Gastroesophageal sphincter (tissue), 4 donors: ENCODE measurements around the gene RAPSN. TPM values are rescaled to one million over a fixed set of nuclear protein-coding genes. Genes with fewer than 3 reads are reported as not detected.

Source experiments
- ATAC-seq: fragments of 150-250 bp; one replicate; pipeline ENCODE4 v1.9.1; 2016; ENCODE audit warnings: mild to moderate bottlenecking, moderate library complexity
- H3K27ac ChIP-seq, 4 donors: fragments of 200-600 bp; sonication (generic) in 3 of 4; 1 replicate in 3 of 4; 2 replicates in 1 of 4; pipeline ENCODE4 v1.5.1; 2016 to 2019
- H3K27me3 ChIP-seq: fragments of 200-600 bp; sonication (generic); one replicate; pipeline ENCODE4 v1.5.1; 2019
- H3K36me3 ChIP-seq, 2 donors: fragments of 200-600 bp; sonication (generic); one replicate each; pipeline ENCODE4 v1.5.1; 2019; ENCODE audit warnings: control low read depth in 1 of 2
- H3K4me1 ChIP-seq, 3 donors: fragments of 200-600 bp; sonication (generic); 1 replicate in 2 of 3; 2 replicates in 1 of 3; pipeline ENCODE4 v1.5.1; 2016 to 2019; ENCODE audit warnings: control low read depth in 2 of 3
- H3K4me3 ChIP-seq, 2 donors: fragments of 200-600 bp; sonication (generic); one replicate each; pipeline ENCODE4 v1.5.1; 2019; ENCODE audit warnings: mild to moderate bottlenecking in 1 of 2, moderate library complexity in 1 of 2
- H3K9me3 ChIP-seq, 3 donors: fragments of 200-600 bp; sonication (generic); one replicate each; pipeline ENCODE4 v1.5.1; 2017 to 2019; ENCODE audit warnings: control low read depth in 2 of 3
- CTCF ChIP-seq, 4 experiments: fragments of 200-600 bp in 2 of 4; fragments of 450-650 bp in 2 of 4; sonication (generic) in 1 of 4; IDR thresholded peaks; one replicate each; pipeline ENCODE4 v1.5.1; 2017 to 2019; ENCODE audit warnings: antibody characterized with exemption in 4 of 4, mild to moderate bottlenecking in 2 of 4, moderate library complexity in 2 of 4
- EP300 ChIP-seq: sonication (generic); formaldehyde crosslinking; IDR thresholded peaks from one replicate; pipeline ENCODE4 v1.6.1; 2017; ENCODE audit warnings: antibody characterized with exemption, mild to moderate bottlenecking
- POLR2A ChIP-seq, 2 donors: fragments of 450-650 bp; IDR thresholded peaks; one replicate each; pipeline ENCODE4 v1.6.1; 2017; ENCODE audit warnings: antibody characterized with exemption in 2 of 2, mild to moderate bottlenecking in 2 of 2, moderate library complexity in 1 of 2
- POLR2AphosphoS5 ChIP-seq: sonication (generic); formaldehyde crosslinking; IDR thresholded peaks from one replicate; pipeline ENCODE4 v1.6.1; 2017; ENCODE audit warnings: antibody characterized with exemption
- WGBS, 2 donors: methylation state at CpG; one replicate each; pipeline ENCODE4 v1.1.5; 2018; ENCODE audit warnings: low coverage in 1 of 2; 5-methylcytosine and 5-hydroxymethylcytosine counted together
- total RNA-seq, 4 donors: library from RNA; depleted of rRNA; stranded (reverse); fragments of >200 nt; gene quantifications; one replicate each; pipeline ENCODE4 v1.1.0, GENCODE V29; 2016

The RAPSN gene
- total RNA-seq, 4 donors from 2014 or later: 0.23 to 0.27 TPM; not detected in 2

- peaks cover 0 to 8% (median 0%) of the 10 kb centered on the region in 3 donors for H3K4me1 ChIP-seq
- ATAC-seq: no peak
- TF ChIP-seq CTCF (IDR thresholded peaks at IDR 0.05): no peak
- TF ChIP-seq POLR2AphosphoS5: no peak
- TF ChIP-seq POLR2A (IDR thresholded peaks at IDR 0.05): no peak
- TF ChIP-seq EP300: no peak
- WGBS, 2 donors: 83% methylated on average over 1 of the region's 8 CpGs; no CpG with 5 or more reads in 1 of the 2 donors
- no peak overlapping the region for H3K4me3 ChIP-seq
- no peak overlapping the region for H3K27ac ChIP-seq
- H3K36me3 ChIP-seq: no peaks in the 10 kb centered on the region
- H3K9me3 ChIP-seq: no peaks in the 10 kb centered on the region
- no peaks in the 10 kb centered on the region for H3K27me3 ChIP-seq
Observed at GRCh38 chr11:47442514-47442913, 6.4 kb downstream of the RAPSN start.

- Histone ChIP-seq H3K9me3 (no peaks in the 10 kb centered on the region), H3K4me1 (peaks cover 0 to 10% (median 0%) of the 10 kb centered on the region in 3 donors), H3K36me3 (no peaks in the 10 kb centered on the region), H3K27ac (no peak overlapping the region), H3K4me3 (no peak overlapping the region), H3K27me3 (no peaks in the 10 kb centered on the region)
- TF ChIP-seq CTCF (IDR thresholded peaks at IDR 0.05) (no peak), POLR2A (IDR thresholded peaks at IDR 0.05) (no peak), EP300 (no peak), POLR2AphosphoS5 (no peak)
- 100% methylated on average over 1 of the region's 12 CpGs; no CpG with 5 or more reads in 1 of the 2 donors for WGBS, 2 donors
- no peak for ATAC-seq
Observed at GRCh38 chr11:47441421-47441820, 7.5 kb downstream of the RAPSN start.

GRCh38 chr11:47440054-47440476 is 8.9 kb downstream of the RAPSN start:
- no peak for ATAC-seq
- WGBS, 2 donors: 100% methylated on average over 1 of the region's 2 CpGs; no CpG with 5 or more reads in 1 of the 2 donors
- Histone ChIP-seq H3K4me3 (no peak overlapping the region), H3K27me3 (no peaks in the 10 kb centered on the region), H3K4me1 (peaks cover 0 to 10% (median 0%) of the 10 kb centered on the region in 3 donors), H3K27ac (no peak overlapping the region), H3K36me3 (no peaks in the 10 kb centered on the region), H3K9me3 (no peaks in the 10 kb centered on the region)
- TF ChIP-seq EP300 (no peak), POLR2A (IDR thresholded peaks at IDR 0.05) (no peak), CTCF (IDR thresholded peaks at IDR 0.05) (no peak), POLR2AphosphoS5 (no peak)

GRCh38 chr11:47438721-47439120 is 10.2 kb downstream of the RAPSN start:
- H3K27ac ChIP-seq: no peak overlapping the region
- no peaks in the 10 kb centered on the region for H3K27me3 ChIP-seq
- no peaks in the 10 kb centered on the region for H3K36me3 ChIP-seq
- no peaks in the 10 kb centered on the region for H3K9me3 ChIP-seq
- H3K4me3 ChIP-seq: no peak overlapping the region
- 83% methylated on average over 7 of the region's 18 CpGs; no CpG with 5 or more reads in 1 of the 2 donors for WGBS, 2 donors
- no peak for ATAC-seq
- peaks cover 0 to 18% (median 0%) of the 10 kb centered on the region in 3 donors for H3K4me1 ChIP-seq
- TF ChIP-seq POLR2A (IDR thresholded peaks at IDR 0.05): no peak
- TF ChIP-seq CTCF (IDR thresholded peaks at IDR 0.05): no peak
- TF ChIP-seq EP300: no peak

- Histone ChIP-seq H3K4me3 (no peak overlapping the region), H3K4me1 (peaks cover 0 to 18% (median 0%) of the 10 kb centered on the region in 3 donors), H3K9me3 (no peaks in the 10 kb centered on the region), H3K27ac (peak overlapping the region in 1 of 4 donors; percentile 6), H3K36me3 (no peaks in the 10 kb centered on the region), H3K27me3 (no peaks in the 10 kb centered on the region)
- ATAC-seq: no peak
- WGBS, 2 donors: 53 to 67% methylated on average over 1 to 4 of the region's 16 CpGs
- TF ChIP-seq POLR2AphosphoS5 (no peak), POLR2A (IDR thresholded peaks at IDR 0.05) (no peak), EP300 (no peak), CTCF (IDR thresholded peaks at IDR 0.05) (no peak)
Observed at GRCh38 chr11:47437746-47438418, 11.1 kb downstream of the RAPSN start.
